Keratinocyte (primary cell): Measurements from ENCODE around the gene SUFU. TPM values are rescaled to one million over a fixed set of nuclear protein-coding genes. Genes with fewer than 3 reads are reported as not detected.

Source experiments
- DNase-seq: peaks from one replicate; pipeline ENCODE4 v3.0.0-alpha.2; 2011; ENCODE audit warnings: low read depth, missing footprints, low spot score
- FAIRE-seq: peaks from 2 replicates; lab custom pipeline; 2011; peaks lifted over from hg19 to GRCh38; lab: Jason Lieb, UNC
- H2AFZ ChIP-seq: 2 replicates; pipeline ENCODE4 v1.6.0; 2012; ENCODE audit warnings: low read length, control low read depth, inconsistent platforms; ENCODE audit not compliant: control insufficient read depth
- H3K27ac ChIP-seq: 2 replicates; pipeline ENCODE4 v1.5.1; 2011; ENCODE audit warnings: low read length; ENCODE audit not compliant: control insufficient read depth, insufficient read depth
- H3K27me3 ChIP-seq: 3 replicates; pipeline ENCODE4 v1.6.0; 2011; ENCODE audit warnings: low read length; ENCODE audit not compliant: control insufficient read depth, insufficient read depth; ENCODE audit errors: extremely low read depth
- H3K36me3 ChIP-seq, 2 experiments: 2 replicates in 1 of 2; 3 replicates in 1 of 2; pipeline ENCODE4 v1.5.1; 2011; ENCODE audit warnings: low read length in 2 of 2, mild to moderate bottlenecking in 1 of 2; ENCODE audit not compliant: control insufficient read depth in 2 of 2, insufficient read depth in 2 of 2; ENCODE audit errors: extremely low read depth in 1 of 2
- H3K4me1 ChIP-seq: 3 replicates; pipeline ENCODE4 v1.5.1; 2011; ENCODE audit warnings: low read length; ENCODE audit not compliant: control insufficient read depth, insufficient read depth; ENCODE audit errors: extremely low read depth
- H3K4me2 ChIP-seq: 3 replicates; pipeline ENCODE4 v1.6.0; 2011; ENCODE audit warnings: low read depth, low read length; ENCODE audit not compliant: control insufficient read depth, insufficient read depth; ENCODE audit errors: extremely low read depth
- H3K4me3 ChIP-seq, 3 experiments: fragments of 200-600 bp in 1 of 3; sonication (generic) in 1 of 3; 2 replicates in 2 of 3; 3 replicates in 1 of 3; pipeline ENCODE4 v1.5.1; 2011 to 2016; ENCODE audit warnings: low read length in 3 of 3, mild to moderate bottlenecking in 3 of 3, control low read depth in 2 of 3, inconsistent platforms in 1 of 3, low read depth in 1 of 3, mixed read lengths in 1 of 3, mixed run types in 1 of 3, moderate library complexity in 1 of 3; ENCODE audit not compliant: control insufficient read depth in 2 of 3, insufficient read depth in 2 of 3; ENCODE audit errors: extremely low read depth in 1 of 3
- H3K79me2 ChIP-seq: 2 replicates; pipeline ENCODE4 v1.6.0; 2012; ENCODE audit warnings: low read length; ENCODE audit not compliant: control insufficient read depth, insufficient read depth
- H3K9ac ChIP-seq: 3 replicates; pipeline ENCODE4 v1.6.0; 2011; ENCODE audit warnings: low read length; ENCODE audit not compliant: control insufficient read depth, insufficient read depth; ENCODE audit errors: extremely low read depth
- H3K9me1 ChIP-seq: 3 replicates; pipeline ENCODE4 v1.6.0; 2011; ENCODE audit warnings: low read length; ENCODE audit not compliant: control insufficient read depth, insufficient read depth; ENCODE audit errors: extremely low read depth
- H3K9me3 ChIP-seq: 2 replicates; pipeline ENCODE4 v1.5.1; 2012; ENCODE audit warnings: low read depth, low read length; ENCODE audit not compliant: control insufficient read depth
- H4K20me1 ChIP-seq: 3 replicates; pipeline ENCODE4 v1.6.0; 2011; ENCODE audit warnings: low read length; ENCODE audit not compliant: control insufficient read depth, insufficient read depth; ENCODE audit errors: extremely low read depth
- CTCF ChIP-seq, 3 experiments: IDR thresholded peaks in 1 of 3; conservative IDR thresholded peaks in 1 of 3; optimal IDR thresholded peaks in 1 of 3; 2 replicates in 2 of 3; 3 replicates in 1 of 3; pipeline versions ENCODE3 to v1.5.1; 2011; ENCODE audit warnings: low read length in 3 of 3, mild to moderate bottlenecking in 3 of 3, moderate library complexity in 2 of 3, control low read depth in 1 of 3, inconsistent platforms in 1 of 3; ENCODE audit not compliant: insufficient read depth in 2 of 3; ENCODE audit errors: extremely low read depth in 1 of 3
- EZH2 ChIP-seq: IDR thresholded peaks from one replicate; pipeline ENCODE4 v1.6.1; 2012; ENCODE audit warnings: inconsistent platforms, mild to moderate bottlenecking, low read length, moderate library complexity
- dilution Hi-C: fragments of 300-500 bp; cut with MboI; formaldehyde crosslinking; loops from one replicate; pipeline ENCODE4 v1.7.0; 2020; ENCODE audit warnings: low sequenced_read_pairs; ENCODE audit not compliant: extremely low pct_ligation_motif_present
- polyA plus RNA-seq, 5 experiments: library from polyadenylated mRNA; depleted of rRNA in 3 of 5; stranded (reverse) in 3 of 5; stranded (forward) in 1 of 5; unstranded in 1 of 5; fragments of >200 nt; gene quantifications; 1 replicate in 1 of 5; 2 replicates in 3 of 5; 3 replicates in 1 of 5; pipeline versions ENCODE4 v1.2.1 to v1.2.3, GENCODE V29; 2011 to 2012; ENCODE audit warnings: missing spikeins in 2 of 5, low read depth in 1 of 5, low replicate concordance in 1 of 5

SUFU gene
- polyA plus RNA-seq, 1 donor (not counting 4 experiments of a cell fraction or from before 2014, with no cell fraction given) = 3.7 TPM

DNA sequence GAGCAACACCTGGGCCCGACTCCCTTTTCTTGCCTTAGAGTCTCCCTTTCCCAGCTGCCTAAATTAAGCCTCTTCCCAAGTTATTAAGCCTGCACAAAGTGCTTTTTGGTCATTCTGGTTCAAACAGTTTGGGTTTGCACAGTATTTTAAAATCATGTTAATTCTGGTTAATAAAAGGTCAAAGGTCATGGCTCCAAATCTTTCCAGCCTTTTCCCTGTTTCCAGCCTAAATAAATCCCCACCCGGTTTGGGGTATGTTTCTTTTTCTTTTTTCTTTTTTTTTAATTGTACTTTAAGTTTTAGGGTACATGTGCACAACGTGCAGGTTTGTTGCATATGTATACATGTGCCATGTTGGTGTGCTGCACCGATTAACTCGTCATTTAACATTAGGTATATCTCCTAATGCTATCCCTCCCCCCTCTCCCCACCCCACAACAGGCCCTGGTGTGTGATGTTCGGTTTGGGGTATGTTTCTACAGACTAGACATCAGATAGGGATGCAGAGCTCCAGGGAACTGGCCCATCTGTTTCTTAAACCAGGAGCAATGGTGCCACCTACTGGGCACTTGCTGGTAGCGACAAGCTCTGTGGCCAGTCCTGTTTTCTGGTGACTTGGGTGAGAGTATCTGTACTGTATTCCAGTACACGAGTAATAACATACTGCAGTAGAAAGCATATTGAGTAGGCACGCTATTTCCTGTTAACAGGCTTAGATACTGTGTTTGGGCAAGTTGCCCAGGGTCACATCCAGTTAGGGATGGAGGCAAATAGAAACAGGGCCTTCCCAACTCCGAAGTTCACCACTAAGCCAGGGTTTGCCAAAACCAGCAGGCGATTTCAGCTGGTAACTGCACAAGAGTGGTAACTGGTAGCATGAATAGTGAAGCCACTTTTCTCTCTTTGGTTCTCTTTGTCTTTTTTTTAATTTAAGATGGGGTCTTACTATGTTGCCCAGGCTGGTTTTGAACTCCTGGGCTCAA, 80.0 kb downstream of the SUFU start:
- no peak overlapping the region for H3K4me3 ChIP-seq
- H2AFZ ChIP-seq = no peak overlapping the region
- H3K27ac ChIP-seq = no peak overlapping the region
- no peaks in the 10 kb centered on the region for H3K4me1 ChIP-seq
- DNase-seq (peak; percentile 77), FAIRE-seq (peak; percentile 97)
- no peaks in the 10 kb centered on the region for H3K36me3 ChIP-seq
- dilution Hi-C loops = no loop called here
- no peak for TF ChIP-seq EZH2
- peak; percentile 77 to 98 (median 86) for TF ChIP-seq CTCF (optimal IDR thresholded peaks at IDR 0.05 in 1 of 3, IDR thresholded peaks at IDR 0.05 in 1 of 3, conservative IDR thresholded peaks at IDR 0.05 in 1 of 3; ENCODE audit: extremely low read depth in 1 of 3, insufficient read depth in 2 of 3, low read length in 3 of 3)
- H4K20me1 ChIP-seq = no peaks in the 10 kb centered on the region
- H3K9me3 ChIP-seq = no peaks in the 10 kb centered on the region
- H3K9ac ChIP-seq = no peak overlapping the region
- no peaks in the 10 kb centered on the region for H3K79me2 ChIP-seq
- H3K9me1 ChIP-seq = no peaks in the 10 kb centered on the region
- no peaks in the 10 kb centered on the region for H3K27me3 ChIP-seq
- no peak overlapping the region for H3K4me2 ChIP-seq

DNA sequence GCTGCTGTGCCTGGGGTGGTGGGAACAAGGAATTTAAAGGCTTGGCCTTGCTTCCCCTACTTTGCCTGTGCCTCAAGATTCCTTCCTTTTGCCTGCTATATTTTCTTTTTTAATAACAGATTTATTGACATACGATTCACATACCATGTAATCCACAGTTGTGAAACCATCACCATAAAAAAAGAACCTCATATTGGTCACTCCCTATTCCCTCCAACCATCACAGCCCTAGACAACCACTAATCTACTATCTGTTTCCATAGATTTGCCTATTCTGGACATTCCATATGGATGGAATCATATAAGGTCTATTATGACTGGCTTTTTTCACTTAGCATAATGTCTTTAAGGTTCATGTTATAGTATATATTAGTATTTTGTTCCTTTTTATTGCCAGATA, 81.3 kb downstream of the SUFU start:
- Histone ChIP-seq H3K36me3 (no peaks in the 10 kb centered on the region), H3K4me1 (no peaks in the 10 kb centered on the region), H3K79me2 (no peaks in the 10 kb centered on the region), H3K27me3 (no peaks in the 10 kb centered on the region), H3K9me3 (no peaks in the 10 kb centered on the region), H3K4me2 (no peak overlapping the region), H3K9me1 (no peaks in the 10 kb centered on the region), H3K27ac (no peak overlapping the region), H3K4me3 (no peak overlapping the region), H2AFZ (no peak overlapping the region), H3K9ac (no peak overlapping the region), H4K20me1 (no peaks in the 10 kb centered on the region)
- FAIRE-seq = no peak
- dilution Hi-C loops = no loop called here
- TF ChIP-seq CTCF (optimal IDR thresholded peaks at IDR 0.05 in 1 of 3, IDR thresholded peaks at IDR 0.05 in 1 of 3, conservative IDR thresholded peaks at IDR 0.05 in 1 of 3; ENCODE audit: extremely low read depth in 1 of 3, insufficient read depth in 2 of 3, low read length in 3 of 3) (no peak), EZH2 (no peak)
- DNase-seq = no peak
